Purkinje cell (primary cell): ENCODE data around the gene DRP2. TPM values are rescaled to one million over a fixed set of nuclear protein-coding genes. Genes with fewer than 3 reads are reported as not detected.

Source experiments
- polyA plus RNA-seq: library from polyadenylated mRNA; unstranded; fragments of >200 nt; fragmentation: Nextera tagmentation; gene quantifications from 2 replicates; pipeline ENCODE4 v1.2.1, GENCODE V29; 2014

Gene DRP2, protein sequence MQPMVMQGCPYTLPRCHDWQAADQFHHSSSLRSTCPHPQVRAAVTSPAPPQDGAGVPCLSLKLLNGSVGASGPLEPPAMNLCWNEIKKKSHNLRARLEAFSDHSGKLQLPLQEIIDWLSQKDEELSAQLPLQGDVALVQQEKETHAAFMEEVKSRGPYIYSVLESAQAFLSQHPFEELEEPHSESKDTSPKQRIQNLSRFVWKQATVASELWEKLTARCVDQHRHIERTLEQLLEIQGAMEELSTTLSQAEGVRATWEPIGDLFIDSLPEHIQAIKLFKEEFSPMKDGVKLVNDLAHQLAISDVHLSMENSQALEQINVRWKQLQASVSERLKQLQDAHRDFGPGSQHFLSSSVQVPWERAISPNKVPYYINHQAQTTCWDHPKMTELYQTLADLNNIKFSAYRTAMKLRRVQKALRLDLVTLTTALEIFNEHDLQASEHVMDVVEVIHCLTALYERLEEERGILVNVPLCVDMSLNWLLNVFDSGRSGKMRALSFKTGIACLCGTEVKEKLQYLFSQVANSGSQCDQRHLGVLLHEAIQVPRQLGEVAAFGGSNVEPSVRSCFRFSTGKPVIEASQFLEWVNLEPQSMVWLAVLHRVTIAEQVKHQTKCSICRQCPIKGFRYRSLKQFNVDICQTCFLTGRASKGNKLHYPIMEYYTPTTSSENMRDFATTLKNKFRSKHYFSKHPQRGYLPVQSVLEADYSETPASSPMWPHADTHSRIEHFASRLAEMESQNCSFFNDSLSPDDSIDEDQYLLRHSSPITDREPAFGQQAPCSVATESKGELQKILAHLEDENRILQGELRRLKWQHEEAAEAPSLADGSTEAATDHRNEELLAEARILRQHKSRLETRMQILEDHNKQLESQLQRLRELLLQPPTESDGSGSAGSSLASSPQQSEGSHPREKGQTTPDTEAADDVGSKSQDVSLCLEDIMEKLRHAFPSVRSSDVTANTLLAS
- 1.0 and 1.2 TPM in 2 replicates for polyA plus RNA-seq

DNA sequence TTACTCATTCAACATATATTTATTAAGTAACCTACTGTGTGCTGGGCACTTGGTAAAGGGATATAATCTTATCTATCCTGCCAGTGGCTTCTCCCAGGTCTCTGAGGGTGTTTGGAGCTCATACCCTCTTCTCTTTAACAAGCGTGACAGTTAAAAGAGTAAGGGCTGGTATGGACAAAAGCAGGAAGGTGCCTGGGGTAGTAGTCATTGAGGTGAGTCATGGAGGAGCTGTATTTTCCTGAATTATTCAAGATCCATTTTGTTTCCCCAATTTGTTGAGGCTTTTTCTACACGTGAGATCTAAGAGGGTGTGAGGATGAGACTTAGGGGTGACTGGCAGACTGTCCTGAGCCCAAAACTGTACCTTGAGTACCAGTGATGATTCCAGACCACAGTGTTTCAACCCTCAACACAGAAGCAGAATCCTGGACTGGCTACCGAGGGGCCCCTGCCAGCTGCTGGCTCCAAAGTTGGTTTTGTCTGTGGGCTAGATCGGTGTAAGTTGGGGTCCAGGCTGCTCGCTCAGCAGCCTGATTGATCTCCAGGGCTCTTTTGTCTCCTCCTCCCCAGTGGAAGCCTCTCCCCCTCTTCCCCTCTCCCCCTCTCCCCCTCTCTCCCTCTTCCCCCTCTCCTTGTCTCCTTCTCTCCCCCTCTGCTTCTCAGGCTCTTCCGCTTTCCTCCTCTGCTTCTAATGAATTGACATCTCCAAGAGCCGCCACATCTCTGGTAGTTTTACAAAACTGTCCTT is at the start of gene DRP2:
Gene DRP2, plus strand, starts transcription at position 671 of the 748 bp plus-strand sequence. CDS start 11,862 bp downstream, outside the sequence.

DNA sequence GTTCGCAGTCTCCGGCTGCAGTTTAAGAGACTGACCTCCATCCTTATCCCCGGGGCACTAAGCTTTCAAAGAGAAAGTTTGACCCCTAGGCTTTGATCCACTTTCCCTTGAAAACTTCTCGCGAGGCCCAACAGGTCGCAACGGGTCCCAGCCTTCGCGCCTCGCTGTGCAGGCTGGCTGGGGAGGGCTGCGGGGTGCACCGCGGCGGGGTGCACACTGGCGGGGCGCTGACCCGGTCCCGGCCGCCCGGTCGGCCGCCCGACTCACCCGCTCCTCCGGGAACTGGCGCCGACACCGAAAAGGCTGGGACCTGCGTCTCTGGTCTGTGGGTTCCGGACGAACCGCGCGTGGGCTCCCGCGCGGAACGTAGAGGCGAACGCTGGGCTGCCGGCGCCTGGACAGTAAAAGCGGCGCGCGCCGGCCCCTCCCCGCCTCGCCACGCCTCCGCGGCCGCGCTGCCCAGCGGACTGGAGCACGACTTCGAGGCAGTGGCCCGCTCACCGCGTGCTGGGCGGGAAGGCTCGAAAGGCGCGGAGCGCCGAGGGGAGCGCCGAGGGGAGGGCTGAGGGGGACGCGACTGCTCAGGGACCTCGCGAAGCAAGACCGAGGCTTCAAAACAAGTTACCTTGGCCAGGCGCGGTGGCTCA is 71.5 kb downstream of the DRP2 start, which contains the start of gene TAF7L:
Gene TAF7L, minus strand, starts transcription at position 378 of the 647 bp plus-strand sequence. CDS start 3,791 bp downstream, outside the sequence.

Other genes starting within 250 kb of the DRP2 start
- 0.95 and 1.5 TPM in 2 replicates for gene TRMT2B, start 167.7 kb upstream of the DRP2 start, polyA plus RNA-seq
- 40.4 and 57.0 TPM in 2 replicates for gene TMEM35A, start 140.9 kb upstream of the DRP2 start, polyA plus RNA-seq
- 0.56 TPM in 1 of 2 replicates, not detected in the other for gene CENPI, start 121.6 kb upstream of the DRP2 start, polyA plus RNA-seq
- gene TAF7L, start 71.5 kb downstream of the DRP2 start, polyA plus RNA-seq: 0.18 TPM in 1 of 2 replicates, not detected in the other
- 30.4 and 33.9 TPM in 2 replicates for gene TIMM8A, start 129.0 kb downstream of the DRP2 start, polyA plus RNA-seq
- not detected in 2 replicates for gene BTK, start 166.4 kb downstream of the DRP2 start, polyA plus RNA-seq
- gene RPL36A, start 171.2 kb downstream of the DRP2 start, polyA plus RNA-seq: 271 and 273 TPM in 2 replicates
- gene GLA, start 188.1 kb downstream of the DRP2 start, polyA plus RNA-seq: 25.6 and 38.5 TPM in 2 replicates
- gene HNRNPH2, start 188.4 kb downstream of the DRP2 start, polyA plus RNA-seq: 56.3 and 96.7 TPM in 2 replicates